HG03460 (cell line): ENCODE results near the gene DNAJB6.

Experiments used
- ATAC-seq: cut with Tn5 transposase; IDR thresholded peaks from one replicate; pipeline ENCODE4 v1.9.1; 2021; ENCODE audit not compliant: unreplicated experiment

Gene DNAJB6

DNA sequence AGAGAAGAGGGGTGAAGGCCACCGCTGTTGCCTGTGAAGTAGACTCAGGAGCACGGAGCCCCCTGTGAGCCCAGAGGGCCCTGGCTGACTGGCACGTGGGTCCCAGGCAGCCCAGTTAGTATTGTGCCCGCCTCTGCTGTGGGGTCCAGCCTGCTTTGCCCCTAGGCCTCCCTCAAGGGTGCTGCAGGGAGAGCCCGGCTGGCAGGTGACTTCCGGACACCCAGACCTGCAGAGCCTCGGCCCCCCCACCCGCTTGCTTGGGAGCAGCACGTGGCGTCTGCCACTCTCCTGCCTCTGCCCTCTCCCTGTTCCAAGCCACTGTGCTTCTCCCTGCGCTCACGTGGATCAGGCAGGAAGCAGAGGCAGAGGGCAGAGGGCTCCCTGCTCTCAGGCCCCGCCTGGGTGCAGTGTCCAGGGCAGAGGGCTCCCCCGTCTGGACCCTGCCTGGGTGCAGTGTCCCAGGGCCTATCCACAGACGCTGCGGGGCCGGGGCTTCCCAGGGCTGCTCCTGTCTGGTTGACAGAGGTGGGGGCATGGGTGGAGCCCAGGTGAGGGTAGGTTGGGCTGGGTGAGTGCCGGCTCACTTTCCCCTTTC is 88.4 kb downstream of the DNAJB6 start:
- ATAC-seq, result no peak

GRCh38 chr7:157425761-157426160 is 89.0 kb downstream of the DNAJB6 start:
- ATAC-seq, result no peak

DNA sequence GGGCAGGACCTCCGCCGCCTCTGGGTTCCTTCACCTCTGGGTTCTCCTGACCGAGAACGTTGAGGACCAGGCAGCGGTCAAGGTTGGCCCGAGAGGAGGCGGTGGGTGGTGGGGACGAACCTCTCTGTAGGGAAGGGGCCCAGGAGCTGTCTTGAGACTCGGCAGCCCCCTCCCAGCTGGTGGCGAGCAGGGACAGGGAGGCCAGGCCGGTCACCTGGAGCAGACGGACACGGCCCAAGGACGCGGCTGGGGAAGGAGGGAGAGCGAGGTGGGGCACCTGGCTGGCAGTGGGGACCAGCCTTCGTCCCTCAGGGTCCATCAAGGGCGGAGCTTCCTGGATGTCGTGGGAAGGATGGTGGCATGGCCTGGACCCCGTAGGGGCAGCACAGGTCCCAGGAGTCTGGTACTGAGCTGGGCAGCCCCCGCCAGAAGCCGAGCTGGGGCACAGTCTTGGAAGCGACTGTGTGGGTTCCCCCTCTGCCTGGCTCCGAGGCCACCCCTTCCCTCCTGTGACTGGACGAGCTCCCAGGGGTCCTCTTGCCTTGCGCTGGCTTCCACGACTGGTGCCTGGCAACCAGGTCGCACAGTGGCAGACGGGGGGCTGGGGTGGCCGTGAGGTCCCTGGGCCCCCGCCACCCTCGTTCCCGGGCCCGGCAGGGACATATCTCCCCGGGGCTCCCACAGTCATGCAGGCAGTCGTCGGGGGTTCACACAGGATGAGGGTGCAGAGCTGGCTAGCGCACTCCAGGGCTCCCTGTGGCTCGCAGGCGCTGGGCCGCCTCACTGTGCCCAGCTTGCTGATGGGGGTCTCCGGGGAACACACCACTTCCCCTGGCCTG is 89.9 kb downstream of the DNAJB6 start:
- no peak for ATAC-seq

DNA sequence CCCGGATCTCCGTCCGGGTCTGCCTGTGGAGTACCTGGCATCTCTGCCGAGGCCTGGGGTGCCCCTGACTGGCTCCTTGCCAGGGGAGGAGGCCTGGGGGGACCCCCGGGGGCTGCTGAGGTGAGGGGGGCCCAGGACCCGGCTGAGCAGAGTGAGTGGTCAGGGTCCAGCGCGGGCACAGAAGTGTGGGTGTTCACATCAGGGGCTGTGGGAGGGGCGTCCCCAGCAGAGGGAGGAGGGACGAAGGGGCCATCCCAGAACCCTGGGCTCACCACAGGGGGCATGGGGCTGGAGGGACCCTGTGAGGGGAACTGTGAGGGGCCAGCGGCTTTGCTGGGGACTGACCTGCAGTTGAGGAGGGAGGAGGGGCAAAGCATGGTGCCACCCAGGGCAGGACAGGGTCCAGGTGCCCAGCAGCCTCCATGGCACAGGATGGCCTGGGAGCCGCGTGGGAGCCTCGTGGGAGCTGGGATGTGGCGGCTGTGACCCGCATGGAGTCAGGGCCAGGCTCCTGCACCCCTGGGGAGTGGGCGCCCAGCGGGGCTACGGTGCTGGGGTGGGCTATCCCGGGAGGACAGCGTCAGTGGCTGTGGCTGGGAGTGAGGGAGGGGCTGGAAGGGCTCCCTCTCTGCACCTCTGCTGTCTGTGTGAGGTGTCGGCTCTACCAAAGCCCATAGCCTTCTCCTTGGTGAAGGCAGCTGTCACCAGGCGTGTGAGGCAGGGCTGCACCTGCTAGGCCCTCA is 91.2 kb downstream of the DNAJB6 start:
- ATAC-seq, result no peak

GRCh38 chr7:157428554-157428945 is 91.7 kb downstream of the DNAJB6 start:
- ATAC-seq, result no peak

GRCh38 chr7:157429001-157429679 is 92.3 kb downstream of the DNAJB6 start:
- ATAC-seq, result no peak

- no peak for ATAC-seq
Observed at GRCh38 chr7:157429680-157430224, 92.9 kb downstream of the DNAJB6 start.

GRCh38 chr7:157430721-157431120 is 93.9 kb downstream of the DNAJB6 start:
- no peak for ATAC-seq

DNA sequence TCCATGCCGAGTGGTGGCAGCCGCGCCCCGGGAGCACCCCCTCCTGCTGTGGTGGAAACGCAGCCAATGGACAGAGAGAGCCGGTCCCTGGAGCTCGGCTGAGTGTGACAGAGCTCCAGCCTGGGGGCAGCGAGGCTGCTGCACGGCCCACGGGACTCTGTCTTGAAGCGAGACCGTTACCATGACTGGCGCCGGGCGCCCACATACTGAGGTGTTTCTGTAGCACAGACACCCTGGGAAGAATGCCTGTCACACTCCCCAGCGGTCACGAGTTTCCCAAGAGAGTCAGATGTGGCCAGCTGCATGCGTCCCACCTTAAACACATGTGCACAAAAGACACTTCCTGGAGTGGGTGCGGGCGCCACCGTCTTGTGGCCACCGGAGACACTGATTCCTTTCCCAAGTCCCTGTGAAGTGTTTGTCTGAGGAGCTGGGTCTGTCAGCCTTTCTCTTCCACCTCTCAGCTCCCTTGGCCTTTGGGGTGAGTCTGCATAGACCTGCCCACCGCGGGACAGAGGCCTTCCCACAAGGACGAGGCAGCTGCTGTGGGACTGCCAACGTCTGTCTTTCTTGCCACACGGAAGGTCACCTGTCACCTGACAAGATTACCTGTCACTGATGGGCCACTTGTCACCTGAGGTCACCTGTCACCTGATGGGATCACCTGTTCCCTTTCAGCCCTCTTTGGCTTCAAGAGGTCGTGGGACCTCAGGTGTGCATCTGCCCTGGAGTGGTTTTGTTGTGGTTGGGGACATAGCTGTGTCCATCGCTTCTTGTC is 94.6 kb downstream of the DNAJB6 start:
- no peak for ATAC-seq

GRCh38 chr7:157431951-157432540 is 95.2 kb downstream of the DNAJB6 start:
- no peak for ATAC-seq

- ATAC-seq, result no peak
Observed at GRCh38 chr7:157432541-157432956, 95.7 kb downstream of the DNAJB6 start.

DNA sequence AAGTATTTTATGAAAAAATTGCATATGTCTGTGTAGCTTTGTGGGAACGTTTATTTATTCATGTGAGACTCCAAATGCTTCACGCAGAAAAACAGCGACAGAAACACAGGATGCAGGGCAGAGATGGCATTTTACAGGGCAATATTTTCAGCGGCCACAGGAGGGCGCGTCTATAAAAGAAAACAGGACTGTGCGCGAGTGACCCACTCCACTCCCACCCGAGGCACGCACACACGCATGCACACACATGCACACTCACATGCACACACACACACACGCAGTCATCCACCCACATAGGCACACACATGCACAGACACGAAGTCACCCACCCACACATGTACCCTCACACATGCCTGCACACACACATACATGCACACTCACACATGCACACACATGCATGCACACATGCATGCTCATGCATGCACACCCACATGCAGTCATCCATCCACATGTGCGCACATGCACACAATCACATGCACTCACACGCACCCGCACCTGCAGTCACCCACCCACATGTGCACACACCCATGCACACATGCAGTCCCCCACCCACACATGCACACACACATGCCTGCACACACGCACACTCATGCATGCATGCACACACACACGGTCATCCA is 96.3 kb downstream of the DNAJB6 start:
- no peak for ATAC-seq

- no peak for ATAC-seq
Observed at GRCh38 chr7:157433628-157434027, 96.8 kb downstream of the DNAJB6 start.

- no peak for ATAC-seq
Observed at GRCh38 chr7:157434231-157434630, 97.4 kb downstream of the DNAJB6 start.

DNA sequence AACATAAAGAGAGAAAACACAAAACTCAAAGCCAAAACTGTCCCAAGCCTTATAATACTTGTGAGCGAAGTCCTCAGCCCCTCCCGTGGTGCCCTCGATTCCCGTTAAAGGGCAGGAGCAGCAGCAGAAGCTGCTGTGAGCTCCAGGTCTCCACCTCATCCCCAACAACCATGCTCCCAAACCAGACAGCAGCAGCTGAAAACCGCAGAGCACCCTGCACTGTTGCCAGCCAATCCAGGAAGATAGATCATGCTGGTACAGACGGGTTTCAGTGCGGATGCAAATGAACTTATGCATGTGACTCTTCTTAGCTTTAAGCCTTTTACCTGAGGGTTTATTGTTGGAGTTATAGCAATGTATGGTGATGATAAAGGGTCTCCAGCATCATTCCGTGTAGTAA is 97.9 kb downstream of the DNAJB6 start:
- no peak for ATAC-seq

DNA sequence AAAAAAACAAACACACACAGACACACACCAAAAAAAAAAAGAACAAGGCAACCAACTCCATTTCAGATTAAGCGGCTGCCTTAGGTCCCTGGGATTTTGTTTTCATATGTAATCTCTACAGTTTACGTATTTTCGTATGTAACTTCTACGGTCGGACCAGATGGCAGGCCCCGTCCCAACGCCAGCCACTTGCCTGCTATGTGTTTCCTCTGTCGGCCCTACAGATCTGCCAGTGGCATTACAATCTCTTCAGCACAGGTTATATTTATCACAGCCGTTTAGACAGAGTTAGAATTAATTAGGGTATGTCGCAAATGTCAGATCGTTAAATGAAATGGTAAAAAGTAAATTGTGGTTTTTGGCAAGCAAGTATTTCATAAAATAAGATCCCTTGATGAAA is 99.3 kb downstream of the DNAJB6 start:
- ATAC-seq, result no peak

GRCh38 chr7:157436763-157437480 is 100.1 kb downstream of the DNAJB6 start:
- no peak for ATAC-seq

- no peak for ATAC-seq
Observed at GRCh38 chr7:157437519-157438061, 100.8 kb downstream of the DNAJB6 start.
